Common myeloid progenitor, CD34-positive (primary cell): Measurements from ENCODE around the gene CD52.

Experiments
- CTCF ChIA-PET: fragments of 350-600 bp; sonication (Branson Sonifier 250); formaldehyde crosslinking; loops from one replicate; lab custom pipeline; 2021; ENCODE audit warnings: antibody characterized with exemption; lab: Charles Lee
- POLR2A ChIA-PET: fragments of 350-600 bp; sonication (Branson Sonifier 250); formaldehyde crosslinking; loops from one replicate; lab custom pipeline; 2021; ENCODE audit warnings: antibody characterized with exemption; lab: Charles Lee
- DNase-seq, 3 donors: peaks; one replicate each; pipeline versions ENCODE4 v3.0.0 to v3.0.0-alpha.2; 2013
- H3K27ac ChIP-seq, 2 experiments: 1 replicate in 1 of 2; 2 replicates in 1 of 2; pipeline ENCODE4 v1.7.0; 2013; ENCODE audit warnings: inconsistent platforms in 2 of 2, low read length in 2 of 2, mild to moderate bottlenecking in 2 of 2, low read depth in 1 of 2, moderate library complexity in 1 of 2; ENCODE audit not compliant: severe bottlenecking in 2 of 2, insufficient read depth in 1 of 2, poor library complexity in 1 of 2
- H3K27me3 ChIP-seq, 5 experiments: replicated peaks in 2 of 5; 1 replicate in 3 of 5; 2 replicates in 2 of 5; pipeline versions ENCODE4 v1.6.1 to v1.7.0; 2013; ENCODE audit warnings: low read length in 4 of 5, mild to moderate bottlenecking in 2 of 5, moderate library complexity in 2 of 5, inconsistent platforms in 1 of 5; ENCODE audit not compliant: insufficient read depth in 5 of 5, control insufficient read depth in 4 of 5
- H3K36me3 ChIP-seq, 4 experiments: 1 replicate in 2 of 4; 2 replicates in 2 of 4; pipeline versions ENCODE4 v1.6.1 to v1.7.0; 2013; ENCODE audit warnings: low read length in 3 of 4, control low read depth in 1 of 4, mild to moderate bottlenecking in 1 of 4; ENCODE audit not compliant: control insufficient read depth in 4 of 4, insufficient read depth in 4 of 4
- H3K4me1 ChIP-seq, 4 experiments: 1 replicate in 3 of 4; 2 replicates in 1 of 4; pipeline versions ENCODE4 v1.6.1 to v1.7.1; 2013; ENCODE audit warnings: low read length in 3 of 4, mild to moderate bottlenecking in 3 of 4, control low read depth in 1 of 4, inconsistent platforms in 1 of 4, moderate library complexity in 1 of 4; ENCODE audit not compliant: control insufficient read depth in 4 of 4, insufficient read depth in 4 of 4; ENCODE audit errors: control extremely low read depth in 1 of 4
- H3K4me3 ChIP-seq, 7 experiments: 1 replicate in 4 of 7; 2 replicates in 3 of 7; pipeline versions ENCODE4 v1.5.1 to v1.7.0; 2013; ENCODE audit warnings: mild to moderate bottlenecking in 7 of 7, low read length in 6 of 7, moderate library complexity in 6 of 7, inconsistent platforms in 2 of 7, low read depth in 2 of 7, control low read depth in 1 of 7; ENCODE audit not compliant: insufficient read depth in 4 of 7, control insufficient read depth in 1 of 7; ENCODE audit errors: extremely low read depth in 1 of 7
- H3K9me3 ChIP-seq, 5 experiments: 1 replicate in 4 of 5; 2 replicates in 1 of 5; pipeline versions ENCODE4 v1.6.1 to v1.7.1; 2013; ENCODE audit warnings: low read length in 4 of 5, mild to moderate bottlenecking in 2 of 5, inconsistent platforms in 1 of 5, low read depth in 1 of 5, moderate library complexity in 1 of 5; ENCODE audit not compliant: control insufficient read depth in 4 of 5, insufficient read depth in 2 of 5; ENCODE audit errors: control extremely low read depth in 1 of 5
- WGBS: methylation state at CpG from one replicate; pipeline ENCODE4 v1.1.5; 2013; ENCODE audit not compliant: insufficient coverage; 5-methylcytosine and 5-hydroxymethylcytosine counted together

CD52 gene

DNA sequence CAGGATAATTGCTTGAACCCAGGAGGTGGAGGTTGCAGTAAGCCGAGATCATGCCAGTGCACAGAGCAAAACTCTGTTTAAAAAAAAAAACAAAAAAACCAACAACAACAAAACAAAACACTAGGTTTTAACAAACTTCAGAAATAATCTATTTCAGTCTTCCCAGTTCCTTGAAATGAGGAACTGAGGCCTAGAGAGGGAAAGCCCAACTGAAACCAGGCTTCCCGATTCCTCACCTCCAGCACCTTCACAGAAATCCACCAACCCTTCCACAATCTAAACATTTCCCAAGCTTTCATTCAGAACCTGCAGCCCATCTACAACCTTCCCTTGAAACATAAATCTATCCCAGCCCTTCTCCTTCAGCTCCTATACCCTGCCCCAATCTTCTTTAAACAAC, 612 bp upstream of the CD52 start:
- 0% methylated on average over 1 of the region's 2 CpGs for WGBS
- H3K27ac ChIP-seq = peak overlapping the region; percentile 69 to 86
- H3K9me3 ChIP-seq = no peaks in the 10 kb centered on the region
- ChIA-PET POLR2A (interaction anchor here (0.6 to 3.6 kb wide), 2 partner anchors 29 to 31 kb away, joined by 3 to 28 read pairs; no protein-coding TSS in a partner anchor), CTCF (interaction anchor here (1.2 to 8.5 kb wide), 6 partner anchors 9 to 148 kb away, joined by 3 to 161 read pairs (median 17); partner anchors contain the start of genes SH3BGRL3, UBXN11 and ZNF593)
- peaks cover 0 to 20% (median 7%) of the 10 kb centered on the region in 4 experiments for H3K36me3 ChIP-seq
- DNase-seq = no peak
- peak overlapping the region in 6 of 7 experiments; percentile 59 to 79 (median 74) for H3K4me3 ChIP-seq
- peaks cover 13 to 78% (median 67%) of the 10 kb centered on the region in 4 experiments for H3K4me1 ChIP-seq
- H3K27me3 ChIP-seq = no peaks in the 10 kb centered on the region

- peaks cover 0 to 23% (median 8%) of the 10 kb centered on the region in 4 experiments for H3K36me3 ChIP-seq
- ChIA-PET POLR2A (interaction anchor here (0.7 to 3.6 kb wide), 6 partner anchors 30 to 149 kb away, joined by 3 to 28 read pairs (median 6); partner anchors contain the start of gene ZNF593), CTCF (interaction anchor here (0.8 to 8.5 kb wide), 13 partner anchors 10 to 162 kb away, joined by 3 to 161 read pairs (median 6); partner anchors contain the start of genes CATSPER4, SH3BGRL3, UBXN11 and ZNF593)
- H3K27me3 ChIP-seq = no peaks in the 10 kb centered on the region
- peaks cover 13 to 73% (median 65%) of the 10 kb centered on the region in 4 experiments for H3K4me1 ChIP-seq
- H3K9me3 ChIP-seq = no peaks in the 10 kb centered on the region
- 13% methylated on average over 6 of the region's 9 CpGs for WGBS
- peak in 1 of 3 donors; percentile 54 for DNase-seq
- H3K4me3 ChIP-seq = peak overlapping the region; percentile 49 to 79 (median 70)
- peak overlapping the region; percentile 69 to 86 for H3K27ac ChIP-seq
Measured at GRCh38 chr1:26318338-26319064, 743 bp downstream of the CD52 start.

GRCh38 chr1:26320896-26321295, 3.1 kb downstream of the CD52 start:
- peaks cover 0 to 28% (median 11%) of the 10 kb centered on the region in 4 experiments for H3K36me3 ChIP-seq
- no peak overlapping the region for H3K27ac ChIP-seq
- no peak for DNase-seq
- CTCF ChIA-PET = interaction anchor here (0.8 to 8.5 kb wide), 16 partner anchors 11 to 156 kb away, joined by 3 to 161 read pairs (median 4); partner anchors contain the start of genes CEP85, SH3BGRL3 and ZNF593
- peaks cover 6 to 58% (median 51%) of the 10 kb centered on the region in 4 experiments for H3K4me1 ChIP-seq
- WGBS = 100% methylated on average over 2 of the region's 2 CpGs
- H3K9me3 ChIP-seq = no peaks in the 10 kb centered on the region
- H3K4me3 ChIP-seq = peak overlapping the region in 1 of 7 experiments; percentile 11
- H3K27me3 ChIP-seq = no peaks in the 10 kb centered on the region
- POLR2A ChIA-PET = interaction anchor here (1.1 to 2.8 kb wide), 2 partner anchors 37 to 41 kb away, joined by 5 to 8 read pairs; partner anchors contain the start of gene SH3BGRL3

GRCh38 chr1:26321315-26322041, 3.7 kb downstream of the CD52 start:
- peak; percentile 87 to 92 (median 88) for DNase-seq
- H3K27me3 ChIP-seq = no peaks in the 10 kb centered on the region
- ChIA-PET CTCF (interaction anchor here (0.7 to 8.5 kb wide), 27 partner anchors 10 to 218 kb away, joined by 3 to 161 read pairs (median 4); partner anchors contain the start of genes CEP85, SH3BGRL3 and ZNF593), POLR2A (interaction anchor here (0.8 to 2.8 kb wide), 3 partner anchors 37 to 46 kb away, joined by 3 to 8 read pairs (median 5); partner anchors contain the start of gene SH3BGRL3)
- peaks cover 6 to 52% (median 47%) of the 10 kb centered on the region in 4 experiments for H3K4me1 ChIP-seq
- H3K27ac ChIP-seq = peak overlapping the region in 1 of 2 experiments; percentile 9
- H3K9me3 ChIP-seq = no peaks in the 10 kb centered on the region
- 19% methylated on average over 9 of the region's 16 CpGs for WGBS
- H3K36me3 ChIP-seq = peaks cover 0 to 28% (median 11%) of the 10 kb centered on the region in 4 experiments
- H3K4me3 ChIP-seq = peak overlapping the region in 1 of 7 experiments; percentile 11

DNA sequence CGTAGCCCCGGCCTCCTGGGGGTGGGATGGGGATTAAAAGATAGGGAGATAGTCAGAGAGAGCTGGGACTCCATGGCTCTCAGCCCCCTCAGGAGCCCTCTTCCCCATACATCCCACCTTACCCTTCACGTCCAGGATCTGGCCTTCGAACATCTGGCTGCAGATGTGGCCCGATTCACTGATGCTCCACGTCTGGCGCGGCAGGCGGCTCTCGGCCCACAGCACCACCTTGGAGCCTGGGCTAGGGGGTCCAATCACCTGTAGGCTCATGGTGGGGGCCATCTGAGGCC, 4.2 kb downstream of the CD52 start:
- Histone ChIP-seq H3K9me3 (no peaks in the 10 kb centered on the region), H3K27ac (peak overlapping the region in 1 of 2 experiments; percentile 9), H3K4me3 (no peak overlapping the region), H3K27me3 (no peaks in the 10 kb centered on the region), H3K36me3 (peaks cover 0 to 28% (median 11%) of the 10 kb centered on the region in 4 experiments), H3K4me1 (peaks cover 6 to 47% (median 42%) of the 10 kb centered on the region in 4 experiments)
- ChIA-PET POLR2A (interaction anchor here (0.8 to 2.8 kb wide), 3 partner anchors 38 to 47 kb away, joined by 3 to 8 read pairs (median 5); partner anchors contain the start of gene SH3BGRL3), CTCF (interaction anchor here (0.7 to 8.5 kb wide), 25 partner anchors 10 to 218 kb away, joined by 3 to 161 read pairs (median 4); partner anchors contain the start of genes CEP85, SH3BGRL3 and ZNF593)
- no peak for DNase-seq
- 94% methylated on average over 8 of the region's 10 CpGs for WGBS

GRCh38 chr1:26323382-26323781, 5.6 kb downstream of the CD52 start:
- Histone ChIP-seq H3K27ac (no peak overlapping the region), H3K9me3 (no peaks in the 10 kb centered on the region), H3K4me3 (no peak overlapping the region), H3K27me3 (no peaks in the 10 kb centered on the region), H3K36me3 (peaks cover 0 to 28% (median 11%) of the 10 kb centered on the region in 4 experiments), H3K4me1 (peaks cover 2 to 33% (median 28%) of the 10 kb centered on the region in 4 experiments)
- WGBS = 100% methylated on average over 1 of the region's 2 CpGs
- POLR2A ChIA-PET = no interaction called here
- no peak for DNase-seq
- CTCF ChIA-PET = interaction anchor here (1.3 to 8.5 kb wide), 3 partner anchors 37 to 54 kb away, joined by 4 to 161 read pairs (median 152); partner anchors contain the start of gene SH3BGRL3
